ENCODE results near the gene PIR.
A peak's percentile ranks its signal among the peaks of the same experiment; 100 is the strongest.

The PIR gene

DNA sequence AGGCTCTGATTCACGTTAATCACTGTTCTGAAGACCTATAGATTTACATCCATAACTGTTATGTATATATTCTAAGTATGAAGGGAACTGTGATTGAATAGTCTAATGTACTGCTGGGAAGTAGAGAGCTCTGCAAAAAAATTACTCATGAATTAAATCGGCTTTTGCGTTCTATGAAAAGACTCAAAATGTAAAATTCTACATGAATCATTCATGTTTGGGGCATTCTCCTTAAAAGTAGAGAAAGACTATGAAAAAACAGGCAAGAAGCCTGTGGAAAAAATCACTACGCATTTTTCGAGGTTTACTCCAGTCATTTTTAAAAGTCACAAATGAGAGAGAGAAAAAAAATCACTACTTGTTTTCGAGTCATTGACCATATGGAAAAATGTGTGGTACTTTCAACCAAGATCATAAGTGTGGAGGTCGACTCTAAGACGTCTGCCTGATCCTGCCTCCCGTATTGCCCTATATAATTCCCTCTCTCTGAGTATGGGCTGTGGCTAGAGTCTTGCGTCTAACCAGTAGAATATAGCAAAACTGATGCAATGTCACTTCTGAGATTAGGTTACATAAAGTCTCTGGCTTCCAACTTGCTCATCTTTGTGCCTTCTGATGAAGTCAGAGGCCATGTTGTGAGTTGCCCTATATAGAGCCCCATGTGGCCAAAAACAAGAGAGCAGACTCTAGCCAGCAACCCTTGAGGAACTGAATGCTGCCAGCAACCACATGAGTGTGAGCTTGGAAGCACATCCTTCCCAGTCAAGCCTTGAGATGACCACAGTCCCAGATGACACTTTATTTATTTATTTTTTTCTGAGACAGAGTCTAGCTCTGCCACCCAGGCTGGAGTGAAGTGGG is 76.8 kb downstream of the PIR start:
- no peak for DNase-seq (ENCODE audit: low spot score)

DNA sequence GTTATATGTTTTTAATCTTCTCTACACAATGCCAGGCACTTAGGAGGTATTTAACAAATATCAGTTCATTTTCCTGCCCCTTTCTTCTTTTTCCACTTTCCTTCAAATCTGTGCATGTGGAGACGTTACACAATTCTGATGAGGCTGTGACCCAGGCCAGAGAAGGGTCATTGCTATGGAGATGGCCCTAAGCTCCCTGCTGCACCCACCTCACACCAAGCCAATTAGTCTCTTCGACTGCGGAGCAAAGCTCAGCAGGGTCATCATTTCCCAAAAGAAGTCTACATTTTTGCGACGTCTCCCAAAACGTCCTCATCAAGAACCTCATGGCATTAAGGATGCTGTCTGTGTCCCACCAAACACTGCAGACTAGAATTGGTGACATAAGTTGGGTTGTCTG is 80.0 kb downstream of the PIR start:
- no peak for DNase-seq (ENCODE audit: low spot score)

DNA sequence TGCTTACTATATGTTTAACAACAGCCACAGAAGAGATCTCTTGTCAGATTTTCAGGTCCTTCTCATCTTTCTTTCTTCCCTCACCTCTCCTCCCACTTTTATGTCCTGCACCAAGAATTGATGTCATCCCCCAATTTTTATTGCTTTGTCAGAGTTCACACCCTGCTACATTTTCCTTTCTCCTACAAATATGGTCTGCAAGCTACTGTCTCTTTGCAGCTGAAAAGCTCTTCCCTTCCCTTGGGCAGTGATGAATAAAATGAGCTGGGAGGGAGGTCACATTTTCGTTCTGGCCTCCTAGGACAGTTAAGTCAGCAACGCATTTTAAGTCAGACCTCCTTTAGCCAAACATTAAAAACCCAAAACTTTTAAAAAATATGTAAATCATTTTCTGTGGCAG is 82.2 kb downstream of the PIR start:
- no peak for DNase-seq (ENCODE audit: low spot score)

DNA sequence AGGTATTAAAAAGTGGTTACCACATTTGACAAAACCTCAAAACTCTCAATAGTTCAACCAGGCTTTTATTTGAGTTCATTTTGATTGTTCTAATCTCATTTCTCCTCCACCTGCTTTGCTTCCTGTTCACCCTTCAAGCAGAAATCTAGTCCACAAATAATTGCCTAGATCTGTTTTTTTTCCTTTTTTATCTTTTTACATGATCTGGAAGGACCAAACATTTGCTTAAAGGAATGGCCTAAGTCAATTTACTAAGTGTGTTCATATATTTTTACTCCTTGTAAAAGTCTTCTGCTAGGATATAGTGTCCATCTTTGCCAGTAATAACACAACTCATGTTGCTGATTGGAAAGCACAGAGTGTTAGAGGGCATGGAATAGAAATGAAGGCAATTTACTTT is 82.7 kb downstream of the PIR start:
- DNase-seq (ENCODE audit: low spot score): no peak

DNA sequence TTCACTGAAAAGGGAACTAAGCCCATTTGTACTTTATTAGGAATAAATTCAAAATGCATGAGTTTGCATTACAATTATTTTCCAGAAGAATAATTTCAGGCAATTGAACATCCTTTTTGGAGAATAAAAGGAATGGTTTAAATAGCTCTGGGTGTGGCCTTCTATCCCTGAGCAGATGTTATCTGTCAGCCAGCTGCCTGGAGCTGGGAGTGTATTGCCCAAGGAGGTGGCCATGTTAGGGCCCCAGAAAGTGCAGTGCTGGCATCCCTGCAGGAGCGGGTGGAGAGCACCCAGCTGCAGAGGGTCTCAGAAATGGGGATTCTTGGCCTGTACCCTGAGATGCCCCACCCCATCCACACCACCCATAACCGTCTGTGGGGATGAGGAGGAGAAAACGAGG is 87.3 kb downstream of the PIR start:
- no peak for DNase-seq (ENCODE audit: low spot score)

DNA sequence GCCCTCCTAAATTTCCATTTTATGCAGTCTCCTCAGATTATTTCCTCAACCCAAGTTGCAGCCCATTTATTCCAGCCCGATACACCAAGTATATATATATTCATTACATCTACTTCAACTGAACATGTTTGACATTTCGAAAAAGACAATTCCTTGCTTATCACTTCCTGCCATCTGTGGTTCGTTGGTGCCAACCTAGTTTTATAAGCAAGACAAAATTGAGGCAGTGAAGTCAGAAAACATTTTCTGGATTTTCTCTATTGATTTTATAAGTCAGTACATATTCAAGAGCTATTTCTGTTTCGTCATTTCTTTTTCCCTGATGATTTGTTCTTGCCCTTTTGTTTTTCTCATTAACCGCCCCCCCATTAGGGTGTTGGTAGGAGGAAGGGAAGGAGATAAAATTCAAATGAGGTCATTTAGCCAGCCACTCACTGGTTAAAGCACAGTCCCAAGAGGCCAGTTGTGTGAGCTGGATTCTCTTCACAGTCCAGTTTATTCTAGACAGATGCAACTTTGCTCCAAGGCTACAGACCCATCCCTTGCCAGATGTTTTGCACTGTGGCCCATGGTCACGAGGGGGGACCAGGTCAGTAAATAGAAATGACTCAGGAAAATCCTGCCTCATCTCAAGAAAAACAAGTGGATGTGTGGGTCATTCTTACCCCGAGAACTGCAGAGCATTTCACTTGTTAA is 88.6 kb downstream of the PIR start:
- peak; percentile 20 for DNase-seq (ENCODE audit: low spot score)

DNA sequence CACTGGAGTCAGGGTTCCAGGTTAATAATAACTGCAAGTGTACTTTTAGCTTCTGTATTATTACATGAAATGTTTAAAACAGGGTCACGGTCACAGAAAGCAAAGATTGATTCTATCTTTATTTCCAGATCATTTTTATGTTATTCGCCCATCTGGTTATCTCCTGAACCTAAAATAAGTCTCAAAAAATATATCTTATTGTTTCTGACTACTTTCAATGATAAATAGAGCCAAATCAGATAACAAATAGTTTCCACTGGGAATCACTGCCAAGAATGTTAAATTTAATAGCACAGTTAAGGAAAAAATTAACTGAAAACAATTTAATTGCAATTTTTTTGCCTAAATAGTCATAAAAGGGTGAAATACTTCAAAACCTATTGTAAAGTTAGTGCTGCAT is 91.8 kb downstream of the PIR start:
- no peak for DNase-seq (ENCODE audit: low spot score)

DNA sequence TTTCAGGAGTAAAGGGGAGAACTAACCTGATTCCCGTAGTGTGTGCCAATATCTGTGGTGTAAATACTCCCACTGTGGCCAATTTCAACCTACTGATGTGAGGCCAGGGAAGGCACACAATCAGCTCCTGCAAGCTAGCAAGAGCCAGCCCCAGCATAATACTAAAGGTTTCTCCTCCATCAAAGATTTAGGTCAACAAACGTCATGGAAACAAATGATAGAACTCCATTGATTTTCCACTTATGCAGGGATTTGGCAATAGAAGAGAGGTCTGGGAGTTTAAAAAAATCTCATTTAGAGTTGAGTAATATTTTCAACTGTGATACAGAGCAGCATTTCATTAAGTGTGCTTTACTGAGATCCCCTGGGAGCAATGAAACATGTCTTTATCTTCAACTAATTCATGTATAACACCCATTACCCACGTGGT is 93.2 kb downstream of the PIR start:
- DNase-seq (ENCODE audit: low spot score): no peak

DNA sequence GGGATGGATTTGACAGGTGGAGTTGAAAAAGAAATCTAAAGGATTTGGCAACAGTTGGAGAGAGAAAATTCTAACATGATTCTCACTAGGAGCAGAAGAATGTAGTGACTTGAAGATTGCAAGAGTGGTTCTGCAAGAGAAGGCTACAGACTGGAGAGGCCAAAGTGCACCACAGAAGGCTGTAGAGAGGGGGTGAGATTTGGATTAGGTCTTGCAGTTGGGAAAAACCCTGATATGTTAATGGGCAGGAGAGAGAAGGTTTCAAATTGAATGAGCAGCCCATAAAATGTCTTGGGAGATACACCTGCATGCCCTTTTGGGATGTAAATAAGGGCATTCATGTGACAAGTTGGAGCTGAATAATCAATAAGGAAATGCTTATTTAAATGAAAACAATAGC is 94.3 kb downstream of the PIR start:
- no peak for DNase-seq (ENCODE audit: low spot score)

DNA sequence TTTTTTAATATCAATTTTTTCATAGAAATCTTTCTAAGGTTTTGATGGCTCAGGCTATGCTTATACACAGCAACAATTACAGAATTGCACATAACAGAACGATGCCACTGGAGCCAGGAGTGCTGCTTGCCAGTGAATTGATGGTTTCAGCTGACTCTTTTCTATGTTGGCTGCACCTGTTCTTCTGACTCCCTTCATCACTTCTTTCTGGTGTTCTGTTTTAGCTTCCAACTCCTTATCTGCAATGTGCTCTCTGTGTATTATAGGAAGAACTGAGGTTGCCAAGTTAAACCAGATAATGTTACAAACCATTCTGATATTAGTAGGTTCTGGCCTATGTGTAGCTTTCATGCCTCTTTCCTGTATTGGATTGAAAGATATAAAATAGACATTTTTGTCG is 97.3 kb downstream of the PIR start:
- no peak for DNase-seq (ENCODE audit: low spot score)

DNA sequence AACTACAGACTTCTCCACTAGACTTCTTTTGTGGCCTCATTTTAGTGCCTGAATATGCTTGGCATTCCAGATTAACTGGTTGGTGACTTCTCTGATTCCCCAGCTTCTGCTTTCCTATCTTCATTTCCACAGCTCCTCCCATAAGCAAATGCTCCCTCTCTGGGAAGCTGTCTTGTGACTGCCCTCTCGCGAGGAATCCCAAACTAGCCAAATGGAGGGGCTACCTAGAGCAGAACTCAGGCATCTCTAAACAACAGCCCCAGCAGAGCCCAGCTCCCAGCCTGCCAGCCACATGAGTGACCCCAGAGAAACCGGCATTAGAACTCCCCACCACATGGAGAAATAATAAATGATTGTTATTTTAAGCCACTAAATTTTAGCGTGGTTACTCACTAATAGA is 101.3 kb downstream of the PIR start:
- no peak for DNase-seq (ENCODE audit: low spot score)

DNA sequence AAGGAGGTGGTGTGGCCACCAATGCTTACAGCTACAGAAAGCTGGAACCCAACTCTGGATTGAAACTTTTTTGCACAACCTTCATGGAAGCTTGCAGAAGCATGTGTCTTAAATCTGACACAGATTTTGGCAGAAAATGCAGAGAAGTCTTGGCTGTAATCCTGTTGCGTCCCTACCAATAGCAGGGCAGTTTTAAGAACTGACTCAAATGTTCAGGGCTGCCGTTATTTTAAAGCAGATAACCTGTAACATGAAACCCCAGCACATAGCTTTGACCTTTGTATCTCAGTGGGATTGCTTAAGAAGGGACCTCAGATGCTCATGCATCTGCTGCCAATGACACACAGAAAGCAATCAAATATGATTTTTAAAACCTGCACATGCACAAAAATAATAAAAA is 108.8 kb downstream of the PIR start, which contains the start of gene VEGFD:
Gene VEGFD (minus strand): TSS at position 110 of the 400 bp plus-strand sequence. CDS start 467 bp downstream, outside the sequence.
- DNase-seq (ENCODE audit: low spot score): no peak

DNA sequence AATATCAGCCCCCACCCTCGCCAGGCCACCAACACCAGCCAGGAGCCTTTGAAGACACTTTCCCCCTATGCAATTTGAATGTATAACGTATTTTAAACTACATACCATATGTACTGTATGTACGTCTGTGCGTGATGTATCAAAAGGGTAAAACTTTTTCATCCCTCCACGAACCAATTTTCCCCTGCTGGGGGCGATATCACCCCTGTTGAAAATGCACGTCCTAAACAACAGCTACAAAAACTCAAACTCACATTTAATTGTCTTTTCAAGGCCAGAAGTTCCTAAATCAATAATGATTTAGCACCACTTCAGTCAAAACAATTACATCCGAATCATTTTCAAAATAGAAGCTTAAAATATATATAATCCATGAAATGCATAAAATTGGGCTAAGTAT is 110.3 kb downstream of the PIR start:
- DNase-seq (ENCODE audit: low spot score): no peak

DNA sequence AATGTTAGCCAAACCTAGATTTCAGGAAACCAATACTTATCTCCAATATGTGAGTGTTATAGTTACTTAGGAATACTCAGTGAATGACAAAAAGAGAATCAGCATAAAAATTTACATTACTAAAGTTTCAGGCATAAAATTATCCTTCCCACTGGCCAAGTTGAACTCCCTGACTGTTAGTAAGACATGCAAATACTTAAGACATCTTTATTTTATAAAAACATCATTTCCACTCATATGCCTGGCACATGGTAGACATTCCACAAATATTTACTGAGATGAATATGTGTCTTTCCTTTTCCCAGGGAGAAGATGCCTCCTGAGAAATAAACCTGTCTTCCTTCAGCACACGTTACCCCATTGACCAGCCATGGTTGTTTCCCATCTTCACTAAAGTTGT is 116.2 kb downstream of the PIR start:
- no peak for DNase-seq (ENCODE audit: low spot score)

DNA sequence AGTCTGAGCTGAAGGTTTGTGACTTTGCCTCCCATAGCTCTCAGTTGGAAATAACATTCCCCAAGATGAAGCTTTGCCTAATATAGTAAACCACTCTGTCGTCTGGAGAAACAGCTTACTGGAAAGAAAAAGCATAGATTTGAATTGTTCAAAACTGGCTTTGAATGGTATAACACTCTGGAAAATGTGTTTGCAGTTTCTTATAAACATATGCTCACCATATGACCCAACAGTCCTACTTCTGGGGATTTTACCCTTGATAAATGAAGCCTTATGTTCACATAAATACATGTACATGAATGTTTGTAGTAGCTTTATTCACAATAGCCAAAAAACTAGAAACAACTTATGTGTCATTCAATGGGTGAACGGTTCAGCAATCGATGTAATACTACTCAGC is 119.2 kb downstream of the PIR start:
- DNase-seq (ENCODE audit: low spot score): no peak

DNA sequence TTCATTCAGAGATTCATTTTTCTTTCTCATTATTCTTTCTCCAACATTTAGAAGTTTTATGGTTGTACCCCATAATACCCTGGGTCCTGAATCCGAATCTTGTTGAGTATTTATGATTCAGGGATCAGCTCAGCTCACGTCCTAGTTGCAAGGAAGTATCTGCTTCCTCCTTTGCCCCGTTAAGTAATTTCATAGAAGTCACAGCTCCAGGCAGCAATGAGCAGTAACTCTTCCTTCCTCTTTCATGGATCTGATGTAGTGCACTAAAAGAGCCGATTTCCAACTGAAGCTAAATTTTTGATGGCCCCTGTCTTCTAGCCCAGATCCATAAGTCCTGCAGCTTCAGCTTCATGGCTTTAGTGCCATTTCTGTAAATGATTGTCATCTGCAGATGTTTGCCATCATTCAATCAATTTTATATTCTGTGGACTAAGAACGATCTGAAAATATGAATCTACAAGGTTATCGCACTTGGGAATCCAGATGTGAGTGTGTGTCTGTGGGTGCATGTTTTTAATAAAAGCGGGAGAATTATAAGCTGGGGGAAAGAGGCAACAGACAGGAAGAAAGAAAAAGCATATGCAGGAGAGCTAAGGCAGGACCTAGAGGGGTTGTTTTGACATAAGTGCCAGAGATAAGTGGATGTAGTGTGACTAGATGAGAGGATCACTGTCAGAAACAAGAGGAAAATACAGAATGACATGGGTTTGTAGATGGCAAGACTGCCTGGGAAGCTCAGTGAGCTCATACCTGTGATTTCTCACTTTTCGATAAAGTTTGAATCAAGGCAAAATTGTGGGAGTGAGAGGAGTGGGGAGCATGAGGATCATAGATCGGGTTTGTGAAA is 126.4 kb downstream of the PIR start:
- no peak for DNase-seq (ENCODE audit: low spot score)

DNA sequence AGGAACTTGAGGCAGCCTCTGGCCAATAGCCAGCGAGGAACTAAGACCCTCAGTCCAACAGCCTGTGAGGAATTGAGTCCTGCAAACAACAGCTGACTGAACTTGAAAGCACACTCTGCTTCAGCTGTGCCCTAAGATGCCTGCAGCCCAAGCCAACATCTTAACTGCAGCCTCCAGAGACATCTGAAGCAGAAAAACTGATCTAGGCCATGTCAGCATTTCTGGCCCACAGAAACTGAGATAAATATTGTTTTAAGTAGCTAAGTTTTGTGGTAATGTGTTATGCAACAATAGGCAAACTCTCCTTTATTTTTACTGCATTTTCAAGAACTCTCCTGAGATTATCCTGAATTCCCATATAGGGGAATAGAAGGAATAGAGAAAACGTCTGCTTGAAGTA is 133.4 kb downstream of the PIR start:
- no peak for DNase-seq (ENCODE audit: low spot score)

DNA sequence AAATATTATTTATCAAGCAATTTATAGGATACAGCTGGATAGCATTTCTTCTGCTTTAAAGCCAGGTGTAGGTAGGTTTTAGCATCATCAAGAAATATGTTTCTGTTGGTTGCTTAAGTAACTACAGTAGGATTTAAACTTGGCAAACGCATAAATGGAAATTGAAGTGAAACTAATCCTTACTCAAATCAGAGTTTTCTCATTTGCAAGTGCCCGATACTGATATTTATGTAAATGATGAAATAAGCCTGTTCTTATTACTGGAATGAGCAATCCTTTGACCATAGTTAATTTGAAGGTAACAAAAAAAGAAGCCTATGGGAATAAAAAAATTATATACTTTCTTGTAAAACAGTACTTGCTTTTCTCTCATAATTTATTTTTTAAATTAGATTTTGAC is 134.6 kb downstream of the PIR start:
- DNase-seq (ENCODE audit: low spot score): no peak

DNA sequence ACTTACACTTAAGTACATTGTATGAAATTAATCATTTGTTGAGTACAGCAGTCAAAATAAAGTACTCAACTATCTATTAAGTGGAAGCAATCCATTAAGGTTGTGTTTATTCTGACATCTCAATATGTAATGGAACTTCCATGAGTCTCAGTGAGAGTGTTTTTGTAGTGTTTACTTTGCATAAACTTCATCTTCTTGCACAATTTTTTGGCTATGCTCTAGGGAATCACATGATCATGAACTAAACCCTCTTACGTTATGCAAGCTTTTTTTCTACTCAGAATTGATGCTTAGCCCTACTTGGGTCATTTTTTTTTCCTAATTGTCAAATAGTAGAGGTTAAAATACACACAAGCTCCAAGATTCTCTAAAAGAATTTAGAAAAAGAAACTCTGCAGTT is 136.7 kb downstream of the PIR start:
- no peak for DNase-seq (ENCODE audit: low spot score)

DNA sequence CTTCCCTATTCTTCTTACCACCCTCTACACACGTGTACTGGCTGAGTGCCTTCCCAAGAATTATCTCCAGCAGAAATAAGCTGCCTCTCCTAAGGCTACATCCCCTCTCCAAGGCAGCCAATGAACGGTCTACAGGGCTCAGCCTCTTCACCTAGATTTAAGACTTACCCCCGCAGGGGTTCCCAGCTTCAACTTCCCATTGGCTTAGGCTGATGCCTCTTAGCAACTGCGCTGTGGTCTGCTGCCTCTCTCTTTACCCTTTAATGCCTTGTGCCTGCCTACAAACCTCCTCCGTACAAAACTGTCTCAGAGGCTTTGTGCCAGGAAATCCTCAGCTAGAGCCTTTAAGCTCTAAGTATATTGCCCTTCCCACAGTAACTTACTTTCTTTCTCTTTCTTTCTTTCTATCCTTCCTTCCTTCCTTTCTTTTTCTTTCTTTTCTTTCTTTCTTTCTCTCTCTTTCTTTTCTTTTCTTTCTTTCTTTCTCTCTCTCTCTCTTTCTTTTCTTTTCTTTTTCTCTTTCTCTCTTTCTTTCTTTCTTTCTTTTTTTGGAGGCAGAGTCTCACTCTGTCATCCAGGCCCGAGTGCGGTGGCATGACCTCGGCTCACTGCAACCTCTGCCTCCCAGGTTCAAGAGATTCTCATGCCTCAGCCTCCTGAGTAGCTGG is 142.7 kb downstream of the PIR start:
- DNase-seq (ENCODE audit: low spot score): no peak

DNA sequence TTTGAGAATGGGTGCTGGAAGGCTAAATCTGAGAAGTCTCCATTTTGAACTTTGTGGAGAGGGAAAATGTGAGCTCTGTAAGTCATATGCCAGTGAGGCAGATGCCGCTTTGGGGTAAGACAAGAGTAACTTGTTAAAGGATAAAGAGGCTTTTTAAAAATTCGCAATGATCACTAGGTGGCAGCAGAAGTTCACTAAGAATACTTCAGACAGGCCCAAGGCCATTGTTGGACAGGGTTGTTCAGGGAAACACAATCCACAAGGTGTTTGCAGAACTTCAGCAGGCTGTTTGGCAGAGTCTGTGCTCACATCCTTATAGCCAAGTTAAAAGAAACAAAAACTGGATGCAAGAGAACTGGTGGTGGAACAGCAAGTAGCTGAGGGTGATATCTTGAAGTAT is 144.1 kb downstream of the PIR start:
- peak; percentile 46 for DNase-seq (ENCODE audit: low spot score)

DNA sequence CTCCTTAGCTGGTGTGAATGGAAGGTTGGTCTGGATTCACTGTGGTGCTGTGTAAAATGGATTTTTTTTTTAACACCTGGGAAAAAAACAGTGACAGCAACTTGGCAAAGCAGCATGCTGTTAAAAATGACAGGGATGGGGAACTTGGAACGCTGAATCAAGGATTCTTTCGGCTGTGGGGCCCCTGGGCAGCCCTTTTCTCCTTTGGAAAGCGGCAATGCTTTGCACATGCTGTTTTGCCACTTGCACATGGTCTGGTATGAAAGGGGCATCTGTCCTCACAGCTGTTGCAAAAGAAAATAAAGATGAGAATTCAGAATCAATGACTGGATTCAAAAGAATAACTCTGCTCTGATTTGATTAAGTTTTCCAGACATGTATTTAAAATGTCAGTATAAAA is 147.2 kb downstream of the PIR start:
- no peak for DNase-seq (ENCODE audit: low spot score)

Measured in hematopoietic multipotent progenitor cell treated with erythropoietin and hydrocortisone succinate and interleukin-3 and kit ligand, for 15 days (in vitro differentiated cells).